Measurements from ENCODE around the gene MAP3K20.
"Not testable (repeated sequence)": the region's sequence is repeated elsewhere in the genome, so short reads cannot be mapped to it uniquely, and the experiment has no call there.

Gene MAP3K20

DNA sequence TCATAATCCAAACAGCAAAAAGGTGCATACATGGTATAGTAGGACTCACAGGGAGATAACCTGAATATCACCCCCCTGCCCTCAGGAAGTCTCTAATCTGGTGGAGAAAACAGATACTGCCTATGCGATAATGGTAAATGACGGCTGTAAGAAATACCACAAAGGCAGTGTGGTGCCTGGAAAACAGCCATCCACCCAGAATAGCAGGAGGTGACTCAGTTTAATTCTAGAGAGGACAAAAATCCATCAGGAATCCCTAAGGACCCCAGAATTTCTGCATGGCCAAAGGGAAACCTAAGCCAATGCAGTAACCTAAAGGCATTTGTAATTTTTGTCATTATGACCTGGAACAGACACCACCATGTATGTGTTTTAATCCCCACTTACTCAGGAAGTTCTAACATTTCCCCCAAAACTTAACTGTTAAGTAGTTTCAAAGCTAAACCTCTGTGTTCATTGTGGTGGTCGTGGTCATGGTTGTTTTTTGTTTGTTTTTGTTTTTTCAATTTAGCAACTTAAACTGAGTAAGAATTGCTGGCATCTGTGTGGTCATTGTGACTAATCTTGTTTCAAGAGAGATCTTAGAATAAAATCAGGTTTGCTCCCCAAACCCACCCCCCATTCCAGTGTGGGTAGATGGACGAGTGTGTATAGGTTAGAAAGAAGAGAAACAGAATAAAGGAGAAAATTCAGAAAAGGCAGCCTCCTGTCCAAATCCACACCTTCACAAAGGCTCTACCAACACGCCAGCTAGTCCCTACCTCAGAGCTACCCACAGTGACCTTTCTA is 157.5 kb downstream of the MAP3K20 start:
- no peak for DNase-seq (ENCODE audit: low read depth, low spot score)

DNA sequence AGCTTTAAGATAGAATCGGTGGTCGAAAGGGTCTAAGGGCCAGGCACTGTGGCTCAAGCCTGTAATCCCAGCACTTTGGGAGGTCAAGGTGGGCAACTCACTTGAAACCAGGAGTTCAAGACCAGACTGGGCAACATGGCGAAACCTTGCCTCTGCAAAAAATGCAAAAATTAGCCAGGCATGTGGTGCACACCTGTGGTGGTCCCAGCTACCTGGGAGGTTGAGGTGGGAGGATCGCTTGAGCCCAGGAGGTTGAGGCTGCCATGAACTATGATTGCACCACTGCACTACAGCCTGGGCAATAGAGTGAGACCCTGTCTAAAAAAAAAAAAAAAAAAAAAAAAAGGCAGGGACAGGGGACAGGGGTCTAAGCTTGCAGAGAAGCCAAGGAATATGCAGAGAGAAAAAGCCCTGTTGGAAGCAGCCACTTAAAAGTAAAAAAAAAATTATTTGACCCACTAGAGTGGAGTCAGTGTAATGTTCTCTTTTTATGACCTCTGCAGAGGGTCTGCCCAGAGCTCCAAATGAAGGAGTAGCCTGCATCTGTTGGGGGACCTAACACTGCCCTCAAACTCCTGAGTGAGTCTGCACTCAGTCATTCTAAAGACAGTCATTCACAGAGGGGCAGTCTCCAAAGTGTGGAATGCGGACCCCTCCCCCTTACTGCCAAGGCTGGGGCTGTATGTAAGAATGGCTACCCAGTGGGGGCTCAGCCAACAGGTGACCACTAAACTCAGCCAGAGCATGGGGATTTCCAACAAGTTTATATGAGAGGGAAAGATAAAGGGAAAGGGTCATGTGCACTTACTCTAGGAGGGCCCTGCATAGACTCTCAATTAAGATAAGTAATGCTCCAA is 160.5 kb downstream of the MAP3K20 start:
- DNase-seq (ENCODE audit: low read depth, low spot score) = no peak

DNA sequence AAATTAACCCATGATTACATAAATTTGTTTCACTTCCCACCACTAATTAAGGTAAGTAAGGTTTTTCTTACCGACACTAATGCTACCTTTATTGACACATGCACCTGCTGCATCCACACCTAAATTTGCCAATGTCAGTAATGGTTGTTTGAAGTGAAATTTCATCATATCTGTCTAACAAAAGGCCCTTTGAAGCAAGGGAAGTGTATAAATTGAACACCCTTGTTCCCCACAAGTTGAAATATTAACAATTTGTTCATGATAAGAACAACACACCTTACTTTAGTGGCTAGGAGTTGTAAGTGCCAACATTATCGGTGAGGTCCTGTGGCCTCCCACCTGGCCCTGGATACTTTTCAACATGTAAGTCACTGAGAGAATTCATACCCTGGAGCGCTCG is 162.7 kb downstream of the MAP3K20 start:
- no peak for DNase-seq (ENCODE audit: low read depth, low spot score)

DNA sequence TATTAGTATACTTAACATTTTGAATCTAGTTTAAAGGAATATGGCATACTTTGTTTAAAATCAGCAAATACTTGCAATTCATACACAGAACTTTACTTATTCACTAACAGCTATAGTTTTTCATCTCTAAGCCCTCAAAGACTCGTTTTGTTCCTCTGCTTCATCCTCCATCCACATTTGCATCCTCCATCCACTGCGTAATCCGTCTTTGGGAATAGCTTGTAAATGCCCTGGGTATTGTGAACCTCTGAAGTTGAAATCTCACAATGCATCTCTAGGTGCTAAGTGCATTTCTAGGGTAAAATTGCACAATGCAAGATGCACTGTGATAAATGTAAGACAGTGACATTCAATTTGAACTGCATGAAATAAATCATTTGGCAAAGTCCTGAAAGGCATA is 163.2 kb downstream of the MAP3K20 start:
- no peak for DNase-seq (ENCODE audit: low read depth, low spot score)

DNA sequence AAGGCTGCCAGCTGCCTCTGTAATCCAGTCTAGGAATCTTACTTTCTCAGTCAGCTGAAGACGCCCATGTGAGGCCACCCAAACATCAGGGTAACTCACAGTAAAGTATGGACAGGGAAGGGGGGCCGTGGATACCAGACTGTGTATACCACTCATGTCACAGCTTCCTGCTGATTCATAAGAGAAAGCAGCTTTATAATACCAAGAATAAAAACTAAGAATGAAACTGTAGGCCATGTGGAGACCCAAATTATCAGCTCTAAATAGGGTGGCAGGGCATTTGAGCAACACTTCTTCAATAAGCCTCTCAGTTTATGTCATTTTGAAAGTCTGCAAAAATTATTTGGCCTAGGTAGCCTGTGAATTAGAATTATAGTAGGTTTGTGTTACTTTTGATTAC is 164.0 kb downstream of the MAP3K20 start:
- no peak for DNase-seq (ENCODE audit: low read depth, low spot score)

DNA sequence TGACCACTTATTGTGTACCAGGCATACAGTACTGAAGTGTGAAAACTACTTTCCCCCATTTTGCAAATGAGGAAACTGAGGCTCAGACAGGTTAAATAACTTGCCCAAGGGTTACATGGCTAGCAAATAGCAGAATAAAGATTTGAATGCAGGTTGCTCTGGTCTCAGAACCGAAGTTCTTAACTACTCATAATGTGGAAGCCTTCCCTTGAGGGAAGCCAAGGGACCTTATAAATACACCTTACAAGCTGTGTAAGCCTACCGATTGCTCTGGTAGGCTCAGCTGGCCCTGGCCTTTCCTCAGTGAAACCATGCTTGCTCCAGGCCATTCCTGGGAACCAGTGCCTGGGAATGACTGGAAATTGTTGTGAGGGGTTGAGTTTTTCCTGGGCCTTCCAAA is 164.4 kb downstream of the MAP3K20 start:
- no peak for DNase-seq (ENCODE audit: low read depth, low spot score)

DNA sequence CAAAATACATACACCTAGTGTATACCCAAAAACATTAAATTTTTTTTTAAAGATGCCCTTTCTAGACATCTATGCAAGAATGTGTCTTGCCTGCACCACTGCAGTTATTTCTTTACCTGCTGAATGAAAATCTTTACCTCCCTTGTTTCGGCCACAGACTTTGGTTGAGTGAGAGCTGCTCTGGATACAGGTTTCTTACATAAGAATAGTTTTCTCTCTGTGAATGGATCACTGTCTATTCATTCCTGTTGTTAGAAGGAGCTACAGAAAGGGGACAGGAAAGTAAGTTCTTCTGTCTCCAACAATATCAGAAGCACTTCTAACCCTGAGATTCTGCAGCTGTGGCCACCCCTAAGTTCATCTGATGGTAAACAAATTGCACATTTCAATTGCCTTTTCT is 166.0 kb downstream of the MAP3K20 start:
- no peak for DNase-seq (ENCODE audit: low read depth, low spot score)

DNA sequence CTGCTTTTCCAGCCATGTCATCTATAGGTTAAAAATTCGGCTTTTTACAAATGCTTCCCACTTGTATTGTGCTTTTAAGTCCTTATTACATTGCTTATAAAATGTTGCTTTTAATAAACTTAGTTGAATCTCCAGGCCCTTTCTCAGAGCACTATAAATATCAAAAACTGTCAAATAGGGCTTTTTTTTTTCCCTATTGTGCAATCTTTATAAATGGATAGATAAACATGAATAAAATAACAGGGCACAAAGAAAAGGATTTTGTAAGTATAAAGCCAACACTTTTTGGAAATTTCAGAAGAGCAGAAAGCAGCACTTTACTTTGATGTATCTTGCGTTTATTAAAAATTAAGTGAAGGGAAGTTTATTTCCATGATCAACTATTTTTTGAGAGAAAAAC is 171.5 kb downstream of the MAP3K20 start:
- no peak for DNase-seq (ENCODE audit: low read depth, low spot score)

DNA sequence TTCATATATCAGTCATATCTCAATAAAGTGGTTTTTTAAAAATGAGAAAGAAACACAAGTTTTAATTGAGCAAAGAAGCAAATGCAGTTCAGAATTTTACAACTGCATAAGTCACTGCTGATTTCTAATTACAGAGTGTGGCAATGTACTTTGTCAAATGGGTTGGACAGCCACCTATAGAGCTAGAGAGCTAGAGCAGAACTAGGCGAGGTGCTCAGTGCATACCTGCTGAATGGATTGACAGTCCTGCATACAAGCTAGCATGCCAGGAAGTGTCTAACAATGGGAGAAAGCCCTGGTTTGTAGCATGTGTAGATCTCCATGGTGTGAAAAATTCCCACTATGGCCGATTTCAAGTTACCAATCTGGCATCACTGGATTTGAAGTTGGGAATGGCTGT is 172.7 kb downstream of the MAP3K20 start:
- DNase-seq (ENCODE audit: low read depth, low spot score) = no peak

DNA sequence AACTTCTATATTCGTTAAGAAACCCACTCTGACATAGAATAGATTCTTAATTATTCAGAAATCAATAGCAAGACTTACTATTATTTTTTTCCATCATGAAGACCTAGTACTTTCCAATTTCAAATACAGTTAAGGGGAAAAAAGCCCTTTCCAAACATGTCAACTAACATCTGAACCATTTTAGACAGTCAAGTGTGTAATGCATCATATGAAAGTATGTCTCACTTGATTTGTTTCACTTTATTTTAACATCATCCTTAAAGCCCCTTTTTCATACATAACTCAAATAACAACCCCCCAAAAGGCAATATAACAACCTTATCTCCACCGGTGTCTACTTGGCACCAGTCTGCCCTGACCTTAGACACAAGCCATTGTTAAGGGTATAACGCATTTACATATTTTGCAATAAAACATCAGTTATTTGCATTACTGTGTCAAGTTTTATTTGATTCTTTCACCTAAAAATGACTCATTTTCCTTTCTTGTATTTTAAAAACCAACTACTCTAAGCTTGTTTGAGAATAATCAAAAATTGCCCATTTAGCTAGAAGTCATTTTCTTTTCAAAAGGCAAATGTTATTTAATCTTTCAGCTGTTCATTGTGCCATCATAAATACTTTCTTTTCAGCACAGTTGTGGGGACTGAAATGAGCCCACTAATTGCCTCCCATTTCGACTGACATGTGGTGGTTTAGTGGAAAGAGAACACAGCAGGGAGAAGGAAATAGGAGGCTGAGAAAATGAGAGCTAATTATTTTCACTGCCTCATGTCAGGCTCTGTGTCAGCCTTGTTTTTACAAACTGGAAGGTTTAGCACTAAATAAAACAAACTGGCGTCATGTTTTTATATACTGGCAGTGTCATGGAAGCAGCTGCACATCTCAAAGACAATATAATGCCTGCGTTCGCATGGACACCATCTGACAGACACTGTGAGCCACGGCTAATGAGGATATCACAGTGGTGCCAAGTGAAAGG is 174.3 kb downstream of the MAP3K20 start:
- no peak for DNase-seq (ENCODE audit: low read depth, low spot score)

DNA sequence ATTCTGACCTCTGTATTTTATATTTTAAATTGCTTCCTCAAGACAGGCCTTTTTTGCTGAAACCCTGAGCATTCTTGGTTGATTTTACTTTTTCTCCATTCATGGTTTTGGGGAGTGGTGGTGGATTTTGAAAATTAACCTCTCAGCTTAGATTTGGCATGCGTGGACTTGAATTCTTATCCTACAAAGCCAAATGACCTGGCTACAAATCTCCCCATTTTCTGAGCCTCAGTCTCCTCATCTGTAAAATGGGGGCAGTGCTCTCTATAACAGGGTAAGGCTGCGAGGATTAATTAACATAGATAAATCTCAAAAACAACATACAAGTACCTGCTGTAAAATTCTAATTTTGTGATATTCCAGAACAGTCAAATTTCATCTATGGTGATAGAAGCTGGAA is 175.6 kb downstream of the MAP3K20 start:
- no peak for DNase-seq (ENCODE audit: low read depth, low spot score)

DNA sequence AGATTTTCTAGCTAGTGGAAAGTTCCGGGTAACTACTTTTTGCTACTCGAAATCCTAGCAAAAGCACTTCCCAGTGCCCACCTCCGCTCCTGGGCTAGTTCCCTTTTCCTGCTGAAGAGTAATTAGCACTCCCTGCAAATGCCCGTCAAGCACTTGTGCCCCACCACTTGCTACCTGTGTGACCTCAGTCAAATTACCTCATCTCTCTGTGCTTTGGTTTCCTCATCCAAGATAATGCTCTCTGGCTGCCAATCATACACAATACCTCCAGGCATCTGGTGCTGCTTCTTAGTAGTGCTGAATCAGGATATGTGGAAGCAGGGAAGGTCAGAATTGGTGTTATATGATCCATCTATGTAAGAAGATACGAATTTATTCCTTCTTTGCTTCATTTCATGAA is 176.9 kb downstream of the MAP3K20 start:
- no peak for DNase-seq (ENCODE audit: low read depth, low spot score)

DNA sequence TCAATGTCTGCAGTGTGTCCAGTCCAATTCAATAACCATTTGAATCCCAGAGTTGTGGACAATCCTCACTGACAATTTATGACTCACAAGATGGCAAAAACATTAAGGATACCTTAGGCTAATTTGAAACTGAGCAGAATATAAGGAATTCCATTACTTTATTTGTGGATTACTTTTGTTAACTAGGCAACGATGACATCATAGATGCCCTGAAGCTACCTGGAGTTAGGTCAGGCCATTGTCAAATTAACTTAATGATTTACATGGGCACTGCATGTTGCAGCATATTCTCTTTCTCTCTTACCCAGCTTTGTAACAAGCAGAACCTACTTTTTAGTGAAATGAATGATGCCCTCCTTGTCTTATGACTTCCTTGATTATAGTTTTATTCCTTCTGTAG is 179.0 kb downstream of the MAP3K20 start:
- DNase-seq (ENCODE audit: low read depth, low spot score) = no peak

DNA sequence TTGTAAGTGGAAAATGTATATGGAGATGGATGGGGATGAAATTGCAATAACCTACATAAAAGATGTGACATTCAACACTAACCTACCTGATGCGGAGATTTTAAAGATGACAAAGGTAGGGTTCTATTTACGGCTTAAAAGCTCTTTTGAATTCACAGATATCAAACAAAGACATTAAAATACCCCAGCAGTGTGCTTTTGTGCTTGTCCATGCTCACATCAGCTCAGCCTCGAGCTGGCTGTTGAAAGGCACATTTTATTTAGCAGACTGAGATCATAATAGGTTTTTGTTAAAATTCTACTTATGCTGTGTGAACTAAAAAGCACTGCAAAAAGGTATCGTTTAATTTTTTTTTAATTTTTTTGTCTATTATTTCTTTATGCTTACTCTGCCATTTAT is 183.1 kb downstream of the MAP3K20 start:
- DNase-seq (ENCODE audit: low read depth, low spot score) = no peak

DNA sequence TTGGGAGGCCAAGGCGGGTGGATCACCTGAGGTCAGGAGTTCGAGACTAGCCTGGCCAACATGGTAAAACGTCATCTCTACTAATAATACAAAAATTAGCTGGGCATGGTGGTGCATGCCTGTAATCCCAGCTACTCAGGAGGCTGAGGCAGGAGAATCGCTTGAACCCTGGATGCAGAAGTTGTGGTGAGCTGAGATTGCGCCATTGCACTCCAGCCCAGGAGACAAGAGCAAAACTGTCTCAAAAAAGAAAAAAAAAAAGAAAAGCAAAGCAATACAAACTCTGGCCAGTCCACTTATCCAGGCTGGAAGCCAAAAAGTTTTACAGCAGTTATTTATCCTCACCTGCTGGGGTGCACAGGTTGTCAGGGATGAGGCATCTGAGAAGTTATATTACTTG is 186.7 kb downstream of the MAP3K20 start:
- not testable (repeated sequence) for DNase-seq (ENCODE audit: low read depth, low spot score)

DNA sequence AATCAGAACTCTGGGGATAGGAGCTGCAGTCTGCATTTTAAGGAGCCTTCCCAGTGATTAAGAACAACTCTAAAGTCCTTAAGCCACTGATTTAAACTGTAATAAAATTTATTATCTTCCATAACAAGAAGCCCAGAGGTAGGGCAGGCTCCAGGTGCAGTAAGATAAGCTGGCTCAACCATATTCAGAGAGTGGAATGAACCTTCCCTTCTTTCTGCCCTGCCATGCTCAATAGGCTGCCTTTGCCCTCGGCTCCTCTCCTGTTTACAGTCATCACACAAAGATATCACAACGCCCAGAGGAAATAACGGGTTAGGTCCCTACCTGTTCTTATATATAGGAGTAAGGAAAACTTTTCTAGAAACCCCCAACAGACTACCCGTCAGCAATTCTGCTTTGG is 188.5 kb downstream of the MAP3K20 start:
- no peak for DNase-seq (ENCODE audit: low read depth, low spot score)

DNA sequence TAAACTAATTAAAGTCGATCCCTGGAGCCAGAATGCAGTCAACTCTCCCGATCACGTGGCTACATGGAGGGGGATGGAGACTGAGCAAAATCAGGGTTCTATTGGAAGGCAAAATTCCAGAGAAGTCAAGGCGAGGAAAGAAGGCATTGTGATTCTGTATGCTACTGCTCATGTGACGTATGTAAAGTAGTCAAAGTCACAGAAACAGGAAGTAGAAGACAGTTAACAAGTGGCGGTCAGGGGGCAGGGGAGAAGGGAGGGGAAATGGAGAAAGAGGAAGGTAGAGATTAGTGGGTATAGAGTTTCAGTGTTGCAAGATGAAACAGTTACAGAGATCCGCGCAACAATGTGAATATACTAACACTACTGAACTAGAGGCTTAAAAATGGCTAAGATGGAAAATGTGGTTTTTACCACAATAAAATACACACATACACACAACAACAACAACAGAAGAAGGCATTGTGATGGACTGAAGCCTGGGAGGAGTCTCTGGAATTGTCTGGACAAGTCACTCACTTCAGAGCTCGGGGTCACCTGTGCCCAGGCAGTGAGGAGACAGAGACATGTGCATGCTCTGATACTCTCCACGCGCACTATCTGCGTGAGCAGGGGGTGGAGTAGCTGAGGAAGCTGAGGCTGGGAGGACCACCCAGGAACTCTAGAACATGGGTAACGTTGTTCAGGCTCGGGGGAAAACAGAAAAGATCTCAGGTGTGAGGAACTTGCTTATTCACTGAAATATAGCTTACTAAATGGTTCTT is 189.1 kb downstream of the MAP3K20 start:
- DNase-seq (ENCODE audit: low read depth, low spot score) = no peak

DNA sequence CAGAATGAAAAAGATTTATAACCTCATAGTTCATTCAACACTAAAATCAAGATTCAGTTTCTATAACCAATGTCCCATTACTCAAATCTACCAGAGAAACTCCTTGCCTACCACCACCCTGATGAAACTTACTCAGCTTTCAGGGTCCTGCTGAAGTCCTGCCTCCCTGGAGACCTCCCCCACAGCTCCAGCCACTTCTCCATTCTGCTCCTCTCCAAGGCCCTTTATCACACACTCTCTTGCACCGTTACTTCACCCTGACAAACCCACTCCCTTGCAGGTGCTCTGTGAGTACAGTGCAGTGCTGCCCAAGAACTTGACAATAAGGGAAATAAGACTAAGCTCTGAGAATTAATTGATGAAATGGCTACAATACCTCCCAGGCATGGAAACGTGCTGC is 195.5 kb downstream of the MAP3K20 start:
- no peak for DNase-seq (ENCODE audit: low read depth, low spot score)

DNA sequence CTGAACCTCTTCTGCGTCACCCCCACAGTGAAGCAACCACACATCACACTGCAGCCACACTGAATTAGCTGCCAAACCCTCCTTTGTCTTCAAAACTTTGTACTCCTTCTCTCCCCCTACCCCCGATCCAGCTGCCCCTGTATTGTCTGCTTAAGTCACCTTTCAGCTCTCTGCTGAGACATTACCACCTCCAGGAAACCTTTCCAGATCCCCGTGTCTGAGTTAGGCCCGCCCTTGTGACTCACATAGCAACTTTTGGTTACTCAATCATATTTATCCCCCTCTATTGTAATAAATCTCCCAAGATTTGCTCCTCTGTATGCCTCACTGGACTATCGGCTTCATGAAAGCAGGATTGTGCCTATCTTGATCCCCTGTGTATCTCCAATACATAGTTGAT is 196.2 kb downstream of the MAP3K20 start:
- DNase-seq (ENCODE audit: low read depth, low spot score) = no peak

DNA sequence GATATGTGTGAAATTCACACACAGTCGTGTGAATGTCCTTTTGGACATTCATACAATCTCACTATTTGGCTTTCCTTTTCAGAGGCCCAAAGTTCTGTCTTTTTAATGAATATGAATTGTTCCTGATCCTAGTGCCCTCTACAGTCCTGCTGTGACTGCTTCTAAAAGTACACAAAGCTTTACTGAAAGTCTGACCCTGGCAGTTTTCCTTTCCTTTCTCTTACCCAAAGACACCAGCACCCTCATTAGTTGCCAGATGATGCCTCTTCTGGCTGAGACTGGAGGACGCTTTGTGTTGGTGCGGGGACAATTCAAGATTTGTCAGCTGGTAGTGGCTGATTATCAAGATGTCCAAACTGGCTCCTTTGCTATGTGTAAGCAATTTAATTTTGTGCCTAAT is 197.2 kb downstream of the MAP3K20 start:
- no peak for DNase-seq (ENCODE audit: low read depth, low spot score)
